ENCODE measurements around the gene CLEC2B.

CLEC2B gene

GRCh38 chr12:9888665-9889273, 19.6 kb upstream of the CLEC2B start:
- Histone ChIP-seq H3K4me3 (ENCODE audit: low read depth, low read length) (no peak overlapping the region), H4K12ac (ENCODE audit: low read depth, low read length) (no peak overlapping the region), H3K27me3 (ENCODE audit: insufficient read depth, low read length) (no peaks in the 10 kb centered on the region), H2BK12ac (ENCODE audit: low read length) (no peak overlapping the region), H3K9me3 (ENCODE audit: insufficient read depth, low read depth, low read length) (no peaks in the 10 kb centered on the region), H2AFZ (ENCODE audit: insufficient read depth, low read length, poor library complexity) (no peak overlapping the region), H3K79me1 (ENCODE audit: low read length) (no peaks in the 10 kb centered on the region), H3K18ac (ENCODE audit: low read length) (no peak overlapping the region), H2AK5ac (ENCODE audit: low read length) (no peak overlapping the region), H3K4me2 (ENCODE audit: low read length) (no peak overlapping the region), H3K14ac (ENCODE audit: low read length) (no peak overlapping the region), H2BK5ac (ENCODE audit: low read depth, low read length, poor library complexity) (no peak overlapping the region), H3K9ac (ENCODE audit: low read length) (no peak overlapping the region), H2BK120ac (ENCODE audit: insufficient read depth, low read length, poor library complexity) (no peak overlapping the region), H3K79me2 (ENCODE audit: control insufficient read depth, insufficient read depth, low read length, poor library complexity) (no peaks in the 10 kb centered on the region), H4K91ac (ENCODE audit: low read depth, low read length) (no peak overlapping the region), H3K4ac (ENCODE audit: low read depth, low read length) (no peak overlapping the region), H3K27ac (ENCODE audit: low read depth, low read length) (no peak overlapping the region), H3K23ac (ENCODE audit: low read length) (no peak overlapping the region), H3K36me3 (ENCODE audit: control insufficient read depth in 1 of 2, insufficient read depth in 2 of 2, low read length in 2 of 2) (no peaks in the 10 kb centered on the region), H3K4me1 (ENCODE audit: control insufficient read depth in 1 of 2, insufficient read depth in 2 of 2, low read length in 2 of 2) (no peaks in the 10 kb centered on the region), H4K8ac (ENCODE audit: low read depth, low read length) (no peak overlapping the region)
- no CpG with 5 or more reads among the region's 4 CpGs for WGBS (ENCODE audit: extremely low coverage, insufficient coverage, insufficient read length)
- DNase-seq = no peak

- Histone ChIP-seq H3K9me3 (ENCODE audit: insufficient read depth, low read depth, low read length) (no peaks in the 10 kb centered on the region), H2AK5ac (ENCODE audit: low read length) (no peak overlapping the region), H3K4ac (ENCODE audit: low read depth, low read length) (no peak overlapping the region), H2BK5ac (ENCODE audit: low read depth, low read length, poor library complexity) (no peak overlapping the region), H3K9ac (ENCODE audit: low read length) (no peak overlapping the region), H3K27ac (ENCODE audit: low read depth, low read length) (no peak overlapping the region), H2AFZ (ENCODE audit: insufficient read depth, low read length, poor library complexity) (no peak overlapping the region), H3K4me3 (ENCODE audit: low read depth, low read length) (no peak overlapping the region), H3K4me1 (ENCODE audit: control insufficient read depth in 1 of 2, insufficient read depth in 2 of 2, low read length in 2 of 2) (no peaks in the 10 kb centered on the region), H2BK12ac (ENCODE audit: low read length) (no peak overlapping the region), H4K91ac (ENCODE audit: low read depth, low read length) (no peak overlapping the region), H3K79me2 (ENCODE audit: control insufficient read depth, insufficient read depth, low read length, poor library complexity) (no peaks in the 10 kb centered on the region), H3K27me3 (ENCODE audit: insufficient read depth, low read length) (no peaks in the 10 kb centered on the region), H3K79me1 (ENCODE audit: low read length) (no peaks in the 10 kb centered on the region), H3K23ac (ENCODE audit: low read length) (no peak overlapping the region), H2BK120ac (ENCODE audit: insufficient read depth, low read length, poor library complexity) (no peak overlapping the region), H3K36me3 (ENCODE audit: control insufficient read depth in 1 of 2, insufficient read depth in 2 of 2, low read length in 2 of 2) (no peaks in the 10 kb centered on the region), H4K12ac (ENCODE audit: low read depth, low read length) (no peak overlapping the region), H3K14ac (ENCODE audit: low read length) (no peak overlapping the region), H3K18ac (ENCODE audit: low read length) (no peak overlapping the region), H4K8ac (ENCODE audit: low read depth, low read length) (no peak overlapping the region), H3K4me2 (ENCODE audit: low read length) (no peak overlapping the region)
- DNase-seq = no peak
Measured at GRCh38 chr12:9883175-9883574, 14.0 kb upstream of the CLEC2B start.

- no peak overlapping the region for H3K23ac ChIP-seq (ENCODE audit: low read length)
- H3K18ac ChIP-seq (ENCODE audit: low read length) = no peak overlapping the region
- H3K27ac ChIP-seq (ENCODE audit: low read depth, low read length) = no peak overlapping the region
- H4K91ac ChIP-seq (ENCODE audit: low read depth, low read length) = no peak overlapping the region
- no peaks in the 10 kb centered on the region for H3K79me1 ChIP-seq (ENCODE audit: low read length)
- no peaks in the 10 kb centered on the region for H3K4me1 ChIP-seq (ENCODE audit: control insufficient read depth in 1 of 2, insufficient read depth in 2 of 2, low read length in 2 of 2)
- no peak overlapping the region for H4K12ac ChIP-seq (ENCODE audit: low read depth, low read length)
- H2BK120ac ChIP-seq (ENCODE audit: insufficient read depth, low read length, poor library complexity) = no peak overlapping the region
- H2BK5ac ChIP-seq (ENCODE audit: low read depth, low read length, poor library complexity) = no peak overlapping the region
- H3K9me3 ChIP-seq (ENCODE audit: insufficient read depth, low read depth, low read length) = no peaks in the 10 kb centered on the region
- no CpG with 5 or more reads among the region's 5 CpGs for WGBS (ENCODE audit: extremely low coverage, insufficient coverage, insufficient read length)
- H2AFZ ChIP-seq (ENCODE audit: insufficient read depth, low read length, poor library complexity) = no peak overlapping the region
- no peaks in the 10 kb centered on the region for H3K36me3 ChIP-seq (ENCODE audit: control insufficient read depth in 1 of 2, insufficient read depth in 2 of 2, low read length in 2 of 2)
- H3K4ac ChIP-seq (ENCODE audit: low read depth, low read length) = no peak overlapping the region
- no peak for DNase-seq
- no peak overlapping the region for H2BK12ac ChIP-seq (ENCODE audit: low read length)
- H3K14ac ChIP-seq (ENCODE audit: low read length) = no peak overlapping the region
- H4K8ac ChIP-seq (ENCODE audit: low read depth, low read length) = no peak overlapping the region
- no peak overlapping the region for H3K9ac ChIP-seq (ENCODE audit: low read length)
- no peaks in the 10 kb centered on the region for H3K27me3 ChIP-seq (ENCODE audit: insufficient read depth, low read length)
- H3K4me2 ChIP-seq (ENCODE audit: low read length) = no peak overlapping the region
- no peak overlapping the region for H2AK5ac ChIP-seq (ENCODE audit: low read length)
- no peaks in the 10 kb centered on the region for H3K79me2 ChIP-seq (ENCODE audit: control insufficient read depth, insufficient read depth, low read length, poor library complexity)
- H3K4me3 ChIP-seq (ENCODE audit: low read depth, low read length) = no peak overlapping the region
Measured at GRCh38 chr12:9881988-9882387, 12.8 kb upstream of the CLEC2B start.

GRCh38 chr12:9881246-9881645, 12.1 kb upstream of the CLEC2B start, which contains the start of gene KLRF2:
Gene KLRF2, plus strand, starts transcription at chr12:9881489. Its CDS starts 107 bp downstream, at chr12:9881596.
- H3K27me3 ChIP-seq (ENCODE audit: insufficient read depth, low read length) = no peaks in the 10 kb centered on the region
- H3K79me1 ChIP-seq (ENCODE audit: low read length) = no peaks in the 10 kb centered on the region
- no peaks in the 10 kb centered on the region for H3K4me1 ChIP-seq (ENCODE audit: control insufficient read depth in 1 of 2, insufficient read depth in 2 of 2, low read length in 2 of 2)
- no peak within 1 kb of the TSS for H2BK5ac ChIP-seq (ENCODE audit: low read depth, low read length, poor library complexity)
- H2BK12ac ChIP-seq (ENCODE audit: low read length) = no peak within 1 kb of the TSS
- H3K9ac ChIP-seq (ENCODE audit: low read length) = no peak within 1 kb of the TSS
- no peak within 1 kb of the TSS for H4K91ac ChIP-seq (ENCODE audit: low read depth, low read length)
- no peak within 1 kb of the TSS for H3K4me2 ChIP-seq (ENCODE audit: low read length)
- H3K23ac ChIP-seq (ENCODE audit: low read length) = no peak within 1 kb of the TSS
- no peaks in the 10 kb centered on the region for H3K36me3 ChIP-seq (ENCODE audit: control insufficient read depth in 1 of 2, insufficient read depth in 2 of 2, low read length in 2 of 2)
- no peak within 1 kb of the TSS for H3K18ac ChIP-seq (ENCODE audit: low read length)
- no peak within 1 kb of the TSS for H2AFZ ChIP-seq (ENCODE audit: insufficient read depth, low read length, poor library complexity)
- H3K14ac ChIP-seq (ENCODE audit: low read length) = no peak within 1 kb of the TSS
- no peak within 1 kb of the TSS for H4K12ac ChIP-seq (ENCODE audit: low read depth, low read length)
- H3K9me3 ChIP-seq (ENCODE audit: insufficient read depth, low read depth, low read length) = no peaks in the 10 kb centered on the region
- WGBS (ENCODE audit: extremely low coverage, insufficient coverage, insufficient read length) = 100% methylated on average over 2 of the region's 3 CpGs
- no peak within 1 kb of the TSS for H2AK5ac ChIP-seq (ENCODE audit: low read length)
- no peak within 1 kb of the TSS for H3K27ac ChIP-seq (ENCODE audit: low read depth, low read length)
- H3K4me3 ChIP-seq (ENCODE audit: low read depth, low read length) = no peak within 1 kb of the TSS
- no peaks in the 10 kb centered on the region for H3K79me2 ChIP-seq (ENCODE audit: control insufficient read depth, insufficient read depth, low read length, poor library complexity)
- DNase-seq = no peak
- H4K8ac ChIP-seq (ENCODE audit: low read depth, low read length) = no peak within 1 kb of the TSS
- no peak within 1 kb of the TSS for H2BK120ac ChIP-seq (ENCODE audit: insufficient read depth, low read length, poor library complexity)
- no peak within 1 kb of the TSS for H3K4ac ChIP-seq (ENCODE audit: low read depth, low read length)

Measured in trophoblast cell (in vitro differentiated cells and primary cell).